Erythroblast (primary cell): ENCODE data around the gene PHF21B.

Experiments used
- GATA1 ChIP-seq: IDR thresholded peaks from 2 replicates; pipeline ENCODE4 v1.6.1; 2011; ENCODE audit warnings: low read depth, mild to moderate bottlenecking, control low read depth, low read length, moderate library complexity
- POLR2A ChIP-seq: IDR thresholded peaks from 2 replicates; pipeline ENCODE4 v1.6.1; 2011; ENCODE audit warnings: mild to moderate bottlenecking, low read length

- TF ChIP-seq POLR2A (no peak), GATA1 (no peak)
Observed at GRCh38 chr22:45036154-45036553, 26.3 kb upstream of the PHF21B start.
